Sigmoid colon (tissue), 7 donors: ENCODE measurements around the gene KHNYN. TPM values are rescaled to one million over a fixed set of nuclear protein-coding genes. Genes with fewer than 3 reads are reported as not detected.

Source experiments
- DNase-seq: peaks from one replicate; pipeline ENCODE4 v3.0.0-alpha.2; 2019
- H3K27ac ChIP-seq, 4 donors: fragments of 200-600 bp; sonication (generic); one replicate each; pipeline ENCODE4 v1.5.1; 2016 to 2019; ENCODE audit warnings: mild to moderate bottlenecking in 1 of 4
- H3K27me3 ChIP-seq, 3 donors: fragments of 200-600 bp; sonication (generic); one replicate each; pipeline ENCODE4 v1.5.1; 2019; ENCODE audit warnings: mild to moderate bottlenecking in 1 of 3
- H3K36me3 ChIP-seq, 4 donors: fragments of 200-600 bp; sonication (generic); one replicate each; pipeline ENCODE4 v1.5.1; 2016 to 2019
- H3K4me1 ChIP-seq, 4 donors: fragments of 200-600 bp; sonication (generic); one replicate each; pipeline ENCODE4 v1.5.1; 2017 to 2019
- H3K4me3 ChIP-seq, 4 donors: fragments of 200-600 bp; sonication (generic); one replicate each; pipeline ENCODE4 v1.5.1; 2017 to 2019; ENCODE audit warnings: mild to moderate bottlenecking in 2 of 4, moderate library complexity in 1 of 4
- H3K9me3 ChIP-seq, 4 donors: fragments of 200-600 bp in 3 of 4; sonication (generic) in 3 of 4; one replicate each; pipeline versions ENCODE4 v1.5.1 to v1.6.1; 2013 to 2019
- CTCF ChIP-seq, 4 experiments: fragments of 450-650 bp in 3 of 4; fragments of 200-600 bp in 1 of 4; IDR thresholded peaks; one replicate each; pipeline ENCODE4 v1.5.1; 2016 to 2019; ENCODE audit warnings: antibody characterized with exemption in 4 of 4, mild to moderate bottlenecking in 3 of 4, moderate library complexity in 2 of 4
- EP300 ChIP-seq, 4 donors: sonication (generic); formaldehyde crosslinking; IDR thresholded peaks; one replicate each; pipeline ENCODE4 v1.6.1; 2017; ENCODE audit warnings: antibody characterized with exemption in 4 of 4
- POLR2A ChIP-seq, 2 donors: fragments of 450-650 bp; IDR thresholded peaks; one replicate each; pipeline ENCODE4 v1.6.1; 2016; ENCODE audit warnings: antibody characterized with exemption in 2 of 2, mild to moderate bottlenecking in 2 of 2, moderate library complexity in 2 of 2
- POLR2AphosphoS5 ChIP-seq, 4 donors: sonication (generic); formaldehyde crosslinking; IDR thresholded peaks; one replicate each; pipeline ENCODE4 v1.6.1; 2017; ENCODE audit warnings: antibody characterized with exemption in 4 of 4
- WGBS, 2 donors: extraction: QIAGEN DNeasy Blood & Tissue Kit; methylation state at CpG; one replicate each; pipeline ENCODE4 v1.1.7; 2013; 5-methylcytosine and 5-hydroxymethylcytosine counted together
- intact Hi-C: fragments of 100-400 bp; cut with DNase I; formaldehyde crosslinking; loops from one replicate; pipeline ENCODE4 v1.15.1; 2023
- polyA plus RNA-seq, 3 donors: library from polyadenylated mRNA; stranded (reverse); fragments of 200-250 nt; gene quantifications; one replicate each; pipeline ENCODE4 v1.2.3, GENCODE V29; 2013
- total RNA-seq, 4 donors: library from RNA; depleted of rRNA; stranded (reverse); fragments of >200 nt; gene quantifications; one replicate each; pipeline ENCODE4 v1.1.0, GENCODE V29; 2016
- donor health status: healthy with polysubstance abuse.
- donor health status: Bipolar disorder and iron deficiency.
- donor health status: healthy.

The KHNYN gene
- total and polyA plus RNA-seq, 7 donors = 16.2 to 64.6 (median 46.9) TPM

DNA sequence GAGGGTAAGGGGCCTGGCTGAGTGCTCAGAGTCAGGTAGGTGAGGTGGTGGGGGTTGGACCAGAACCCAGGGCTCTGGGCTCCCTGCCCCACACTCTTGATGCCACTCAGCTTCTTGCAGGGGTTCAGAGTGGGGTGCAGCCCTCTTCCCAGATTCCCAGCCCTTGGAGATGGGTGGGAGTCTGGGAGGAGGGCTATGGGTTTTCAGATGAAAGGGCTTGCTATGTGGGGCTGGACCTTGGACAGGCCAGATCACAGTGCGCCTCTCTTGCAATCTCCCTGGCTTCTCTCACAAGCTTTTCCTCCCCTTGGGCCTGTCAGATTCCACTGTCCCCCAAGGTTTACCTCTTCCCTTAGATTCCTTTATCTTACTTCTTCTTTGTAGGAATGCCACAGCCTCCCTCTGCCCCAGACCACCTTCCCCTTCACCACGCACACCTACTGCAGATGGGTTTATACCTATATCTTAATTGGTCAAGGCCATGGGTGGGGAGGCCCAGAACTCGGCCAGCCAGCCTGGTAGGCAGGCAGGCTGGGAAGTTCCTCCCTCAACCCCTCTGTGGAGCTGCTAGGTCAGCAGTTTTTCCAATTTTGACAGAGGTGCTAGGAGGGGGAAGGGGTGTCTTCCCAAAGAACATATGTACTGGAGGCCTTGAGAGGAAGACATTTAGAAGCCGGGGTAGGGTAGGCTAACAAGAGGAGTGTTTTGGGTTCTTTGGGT, 29.6 kb upstream of the KHNYN start:
- H3K9me3 ChIP-seq = no peaks in the 10 kb centered on the region
- H3K27me3 ChIP-seq = no peaks in the 10 kb centered on the region
- H3K4me3 ChIP-seq = peak overlapping the region; percentile 73 to 85 (median 78)
- intact Hi-C loops = loop anchor here (2.0 kb wide), 1 partner anchor 31 kb away; no protein-coding TSS in a partner anchor
- peak overlapping the region; percentile 76 to 82 (median 78) for H3K27ac ChIP-seq
- no peaks in the 10 kb centered on the region for H3K36me3 ChIP-seq
- TF ChIP-seq POLR2A (IDR thresholded peaks at IDR 0.05) (no peak), CTCF (IDR thresholded peaks at IDR 0.05) (no peak), EP300 (IDR thresholded peaks at IDR 0.05) (no peak), POLR2AphosphoS5 (IDR thresholded peaks at IDR 0.05) (no peak)
- peak; percentile 58 for DNase-seq
- 56 to 61% methylated on average over 4 of the region's 4 CpGs for WGBS, 2 donors
- H3K4me1 ChIP-seq = peaks cover 0 to 61% (median 54%) of the 10 kb centered on the region in 4 donors

GRCh38 chr14:24401810-24402702, 27.7 kb upstream of the KHNYN start:
- H3K36me3 ChIP-seq = peaks cover 0 to 1% (median 0%) of the 10 kb centered on the region in 4 donors
- H3K9me3 ChIP-seq = no peaks in the 10 kb centered on the region
- H3K4me3 ChIP-seq = no peak overlapping the region
- no peaks in the 10 kb centered on the region for H3K27me3 ChIP-seq
- intact Hi-C loops = loop anchor here (1.0 kb wide), 1 partner anchor 34 kb away; the partner anchor contains the start of gene NFATC4
- 35 to 59% methylated on average over 9 of the region's 9 CpGs for WGBS, 2 donors
- peak; percentile 55 for DNase-seq
- TF ChIP-seq CTCF (IDR thresholded peaks at IDR 0.05) = no peak
- TF ChIP-seq POLR2A (IDR thresholded peaks at IDR 0.05) = no peak
- no peak for TF ChIP-seq EP300 (IDR thresholded peaks at IDR 0.05)
- TF ChIP-seq POLR2AphosphoS5 (IDR thresholded peaks at IDR 0.05) = no peak
- H3K4me1 ChIP-seq = peaks cover 0 to 61% (median 54%) of the 10 kb centered on the region in 4 donors
- H3K27ac ChIP-seq = peak overlapping the region; percentile 33 to 82 (median 62)

DNA sequence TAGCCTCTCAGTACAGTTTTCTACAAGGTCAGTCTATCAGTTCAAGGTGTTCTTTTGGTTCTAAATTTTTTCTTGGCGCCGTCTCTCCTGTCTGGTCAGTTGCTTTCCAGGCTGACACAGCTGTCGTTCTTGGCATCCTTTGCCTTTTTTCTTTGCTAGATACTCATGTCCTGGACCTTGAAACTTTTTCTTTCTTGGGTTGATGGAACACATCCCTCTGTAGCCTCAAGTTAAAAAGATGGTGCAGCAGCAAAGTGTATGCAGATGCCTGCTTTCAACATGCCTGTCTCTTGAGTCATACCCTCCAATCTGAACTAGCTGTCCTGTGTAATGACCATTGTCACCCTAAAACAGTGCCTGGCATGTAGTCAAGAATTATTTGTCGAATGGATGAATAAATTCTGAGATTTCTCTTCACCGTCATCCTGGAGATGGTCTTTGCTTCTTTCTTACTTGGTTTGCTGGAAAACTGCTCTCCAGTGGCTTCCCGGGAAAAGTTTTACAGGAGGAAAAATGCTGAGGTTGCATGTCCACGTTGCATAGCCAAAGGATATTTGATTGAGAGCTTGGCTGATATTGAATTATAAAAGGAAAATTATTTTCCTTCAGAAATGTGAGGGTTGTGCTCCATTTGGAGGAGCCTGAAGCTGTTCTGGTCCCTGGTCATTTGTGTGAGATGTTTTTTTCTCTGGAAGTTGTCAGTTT, 26.3 kb upstream of the KHNYN start:
- no peaks in the 10 kb centered on the region for H3K27me3 ChIP-seq
- DNase-seq = peak; percentile 85
- H3K4me3 ChIP-seq = no peak overlapping the region
- peak overlapping the region; percentile 33 to 51 (median 41) for H3K27ac ChIP-seq
- peaks cover 0 to 15% (median 4%) of the 10 kb centered on the region in 4 donors for H3K36me3 ChIP-seq
- no peak for TF ChIP-seq CTCF (IDR thresholded peaks at IDR 0.05)
- peak in 3 of 4 donors; percentile 36 to 63 (median 58) for TF ChIP-seq POLR2AphosphoS5 (IDR thresholded peaks at IDR 0.05)
- no peak for TF ChIP-seq POLR2A (IDR thresholded peaks at IDR 0.05)
- no peak for TF ChIP-seq EP300 (IDR thresholded peaks at IDR 0.05)
- 69 to 74% methylated on average over 7 of the region's 7 CpGs for WGBS, 2 donors
- intact Hi-C loops = no loop called here
- peaks cover 0 to 53% (median 48%) of the 10 kb centered on the region in 4 donors for H3K4me1 ChIP-seq
- H3K9me3 ChIP-seq = no peaks in the 10 kb centered on the region

GRCh38 chr14:24404814-24405213, 24.9 kb upstream of the KHNYN start:
- WGBS, 2 donors = 83 to 89% methylated on average over 4 of the region's 4 CpGs
- intact Hi-C loops = no loop called here
- no peak for DNase-seq

More at GRCh38 chr14:24404814-24405213, 24.9 kb upstream of the KHNYN start:
- Histone ChIP-seq H3K4me3 (no peak overlapping the region), H3K36me3 (peaks cover 0 to 29% (median 12%) of the 10 kb centered on the region in 4 donors), H3K9me3 (no peaks in the 10 kb centered on the region), H3K27me3 (no peaks in the 10 kb centered on the region), H3K27ac (peak overlapping the region in 1 of 4 donors; percentile 33), H3K4me1 (peaks cover 0 to 44% (median 36%) of the 10 kb centered on the region in 4 donors)
- TF ChIP-seq CTCF (IDR thresholded peaks at IDR 0.05) (no peak), POLR2AphosphoS5 (IDR thresholded peaks at IDR 0.05) (no peak), POLR2A (IDR thresholded peaks at IDR 0.05) (no peak)
